ENCODE results near the gene MROH8. TPM values are rescaled to one million over a fixed set of nuclear protein-coding genes. Genes with fewer than 3 reads are reported as not detected.

The MROH8 gene
- total RNA-seq, 4 donors from 2014 or later, result 0.54 to 14.0 (median 3.2) TPM

DNA sequence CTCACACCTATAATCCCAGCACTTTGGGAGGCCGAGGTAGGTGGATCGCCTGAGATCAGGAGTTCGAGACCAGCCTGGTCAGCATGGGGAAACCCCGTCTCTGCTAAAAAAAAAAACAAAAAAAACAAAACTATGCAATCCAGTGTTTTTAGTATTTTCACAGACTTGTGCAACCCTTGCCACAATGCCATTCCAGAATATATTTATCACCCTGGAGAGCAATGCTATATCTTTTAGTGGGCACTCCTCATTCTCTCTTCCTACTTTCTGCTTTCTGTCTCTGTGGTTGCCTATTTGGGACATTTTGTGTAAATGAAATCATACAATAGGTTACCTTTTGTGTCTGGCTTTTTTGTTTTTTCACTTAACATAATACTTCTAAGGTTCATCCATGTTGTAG lies 39.1 kb upstream of the MROH8 start:
- TF ChIP-seq, protein P1, sequence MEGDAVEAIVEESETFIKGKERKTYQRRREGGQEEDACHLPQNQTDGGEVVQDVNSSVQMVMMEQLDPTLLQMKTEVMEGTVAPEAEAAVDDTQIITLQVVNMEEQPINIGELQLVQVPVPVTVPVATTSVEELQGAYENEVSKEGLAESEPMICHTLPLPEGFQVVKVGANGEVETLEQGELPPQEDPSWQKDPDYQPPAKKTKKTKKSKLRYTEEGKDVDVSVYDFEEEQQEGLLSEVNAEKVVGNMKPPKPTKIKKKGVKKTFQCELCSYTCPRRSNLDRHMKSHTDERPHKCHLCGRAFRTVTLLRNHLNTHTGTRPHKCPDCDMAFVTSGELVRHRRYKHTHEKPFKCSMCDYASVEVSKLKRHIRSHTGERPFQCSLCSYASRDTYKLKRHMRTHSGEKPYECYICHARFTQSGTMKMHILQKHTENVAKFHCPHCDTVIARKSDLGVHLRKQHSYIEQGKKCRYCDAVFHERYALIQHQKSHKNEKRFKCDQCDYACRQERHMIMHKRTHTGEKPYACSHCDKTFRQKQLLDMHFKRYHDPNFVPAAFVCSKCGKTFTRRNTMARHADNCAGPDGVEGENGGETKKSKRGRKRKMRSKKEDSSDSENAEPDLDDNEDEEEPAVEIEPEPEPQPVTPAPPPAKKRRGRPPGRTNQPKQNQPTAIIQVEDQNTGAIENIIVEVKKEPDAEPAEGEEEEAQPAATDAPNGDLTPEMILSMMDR (IDR thresholded peaks at IDR 0.05), result no peak
- TF ChIP-seq POLR2A (IDR thresholded peaks at IDR 0.05), result no peak
- Histone ChIP-seq H3K4me3 (no peak overlapping the region), H3K36me3 (peaks cover 0 to 63% (median 0%) of the 10 kb centered on the region in 3 donors), H3K27ac (no peak overlapping the region), H3K27me3 (no peaks in the 10 kb centered on the region), H3K9me3 (no peaks in the 10 kb centered on the region), H3K4me1 (peaks cover 0 to 20% (median 0%) of the 10 kb centered on the region in 4 donors)
- DNase-seq, result no peak

DNA sequence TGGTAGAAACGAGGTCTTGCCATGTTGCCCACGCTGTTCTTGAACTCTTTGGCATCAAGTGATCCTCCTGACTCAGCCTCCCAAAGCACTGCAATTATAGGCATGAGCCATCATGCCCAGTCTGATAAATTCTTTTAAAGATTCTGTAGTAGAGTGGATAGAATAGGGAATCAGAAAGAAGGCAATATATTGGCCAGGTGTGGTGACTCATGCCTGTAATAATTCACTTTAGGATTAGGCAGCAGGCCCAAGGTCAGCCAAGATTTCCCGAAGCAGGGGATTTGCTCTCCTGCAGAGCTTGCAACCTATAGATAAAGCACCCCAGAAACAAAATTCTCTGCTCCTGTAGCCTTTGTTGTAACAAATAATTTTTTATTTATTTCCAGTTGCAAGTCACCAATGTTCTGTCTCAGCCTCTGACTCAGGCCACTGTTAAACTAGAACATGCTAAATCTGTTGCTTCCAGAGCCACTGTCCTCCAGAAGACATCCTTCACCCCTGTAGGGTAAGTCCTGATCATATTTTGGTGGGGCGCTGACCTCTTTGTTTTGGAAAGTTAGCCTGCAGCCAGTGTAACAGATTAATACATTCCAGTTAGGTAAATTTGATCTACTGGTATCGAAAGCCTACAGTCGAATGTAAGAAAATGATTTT lies 30.4 kb upstream of the MROH8 start:
- no peaks in the 10 kb centered on the region for H3K9me3 ChIP-seq
- no peak for DNase-seq
- no peak overlapping the region for H3K27ac ChIP-seq
- no peak overlapping the region for H3K4me3 ChIP-seq
- H3K36me3 ChIP-seq, result peaks cover 0 to 97% (median 5%) of the 10 kb centered on the region in 3 donors
- H3K27me3 ChIP-seq, result no peaks in the 10 kb centered on the region
- H3K4me1 ChIP-seq, result no peaks in the 10 kb centered on the region
- TF ChIP-seq, protein P1 (IDR thresholded peaks at IDR 0.05), result no peak
- TF ChIP-seq POLR2A (IDR thresholded peaks at IDR 0.05), result no peak

DNA sequence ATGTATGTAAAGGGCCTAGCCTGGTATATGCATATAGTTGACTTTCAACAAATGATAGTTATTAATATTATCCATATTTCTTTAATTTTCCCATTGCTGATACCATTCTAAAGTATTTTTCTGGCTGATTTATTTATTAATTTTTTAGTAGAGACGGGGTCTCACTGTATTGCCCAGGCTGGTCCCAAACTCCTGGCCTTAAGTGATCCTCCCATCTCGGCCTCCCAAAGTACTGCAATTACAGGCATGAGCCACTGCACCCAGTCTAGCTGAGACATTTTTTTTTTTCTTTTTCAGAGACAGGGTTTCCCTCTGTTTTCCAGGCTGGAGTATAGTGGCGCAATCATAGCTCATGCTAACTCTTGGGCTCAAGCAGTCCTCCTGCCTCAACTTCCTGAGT lies 29.8 kb upstream of the MROH8 start:
- Histone ChIP-seq H3K27me3 (no peaks in the 10 kb centered on the region), H3K27ac (no peak overlapping the region), H3K9me3 (no peaks in the 10 kb centered on the region), H3K4me1 (no peaks in the 10 kb centered on the region), H3K36me3 (peaks cover 0 to 99% (median 5%) of the 10 kb centered on the region in 3 donors), H3K4me3 (no peak overlapping the region)
- DNase-seq, result no peak
- TF ChIP-seq, protein P1 (IDR thresholded peaks at IDR 0.05), result no peak
- no peak for TF ChIP-seq POLR2A (IDR thresholded peaks at IDR 0.05)

DNA sequence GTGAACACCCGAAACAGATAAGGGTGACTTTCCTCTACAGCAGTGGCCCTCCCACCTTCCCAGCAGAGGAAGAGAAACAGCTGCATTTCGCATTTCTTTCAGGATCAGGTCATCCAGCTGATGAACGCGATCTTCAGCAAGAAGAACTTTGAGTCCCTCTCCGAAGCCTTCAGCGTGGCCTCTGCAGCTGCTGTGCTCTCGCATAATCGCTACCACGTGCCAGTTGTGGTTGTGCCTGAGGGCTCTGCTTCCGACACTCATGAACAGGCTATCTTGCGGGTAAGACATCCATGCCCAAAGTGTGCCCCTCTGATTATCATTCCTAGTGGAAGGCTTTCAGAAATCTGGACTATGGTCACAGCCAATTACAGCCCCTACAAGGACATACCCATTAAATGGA lies 27.8 kb upstream of the MROH8 start:
- no peak overlapping the region for H3K4me3 ChIP-seq
- peaks cover 0 to 90% (median 0%) of the 10 kb centered on the region in 3 donors for H3K36me3 ChIP-seq

DNA sequence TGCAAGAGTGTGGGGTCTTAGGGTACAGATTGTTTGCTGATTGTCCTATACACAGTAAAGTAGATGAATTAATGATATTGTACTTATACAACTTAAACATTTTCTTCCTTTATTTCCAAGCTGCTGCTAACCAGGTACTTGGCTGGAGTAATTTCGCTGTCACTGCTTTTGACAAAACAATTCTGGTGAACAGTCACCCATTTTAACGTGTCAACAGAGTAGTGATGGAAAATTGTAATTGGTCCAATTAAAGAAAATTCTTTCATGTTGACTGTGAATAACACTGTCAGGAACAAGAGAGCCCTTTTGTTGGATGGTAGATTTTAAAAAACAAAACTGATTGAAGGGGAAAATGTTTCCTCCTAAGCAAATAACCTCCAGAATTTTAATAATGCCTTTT lies 26.4 kb upstream of the MROH8 start:
- DNase-seq, result no peak
- Histone ChIP-seq H3K9me3 (no peaks in the 10 kb centered on the region), H3K27me3 (no peaks in the 10 kb centered on the region), H3K36me3 (peaks cover 0 to 87% (median 0%) of the 10 kb centered on the region in 3 donors), H3K4me3 (no peak overlapping the region), H3K27ac (no peak overlapping the region), H3K4me1 (peaks cover 0 to 10% (median 0%) of the 10 kb centered on the region in 4 donors)
- TF ChIP-seq POLR2A (IDR thresholded peaks at IDR 0.05), result no peak
- TF ChIP-seq, protein P1 (IDR thresholded peaks at IDR 0.05), result no peak

More for the DNA sequence above, 27.8 kb upstream of the MROH8 start:
- Histone ChIP-seq H3K27me3 (no peaks in the 10 kb centered on the region), H3K4me1 (peaks cover 0 to under 1% (median 0%) of the 10 kb centered on the region in 4 donors), H3K27ac (no peak overlapping the region), H3K9me3 (no peaks in the 10 kb centered on the region)
- no peak for DNase-seq
- no peak for TF ChIP-seq POLR2A (IDR thresholded peaks at IDR 0.05)
- TF ChIP-seq, protein P1 (IDR thresholded peaks at IDR 0.05), result no peak
